ENCODE results near the gene DOCK11. TPM values are rescaled to one million over a fixed set of nuclear protein-coding genes. Genes with fewer than 3 reads are reported as not detected.

Gene DOCK11
- polyA plus RNA-seq, 4 donors, result 1.3 to 8.6 (median 4.0) TPM

GRCh38 chrX:118496763-118497079 lies 1.1 kb downstream of the DOCK11 start:
- no peak for DNase-seq
- Histone ChIP-seq H3K9me3 (ENCODE audit: control insufficient read depth in 2 of 2, insufficient read depth in 1 of 2, low read depth in 1 of 2, low read length in 1 of 2) (no peaks in the 10 kb centered on the region), H3K27ac (ENCODE audit: low read depth in 1 of 3, low read length in 2 of 3) (peak overlapping the region in 2 of 3 donors; percentile 34 to 83), H3K36me3 (ENCODE audit: control insufficient read depth in 3 of 3, insufficient read depth in 2 of 3, low read depth in 1 of 3, low read length in 3 of 3) (no peaks in the 10 kb centered on the region), H3K27me3 (ENCODE audit: control insufficient read depth in 3 of 3, insufficient read depth in 3 of 3, low read length in 3 of 3) (peaks cover 0 to 17% (median 0%) of the 10 kb centered on the region in 3 donors), H3K4me1 (ENCODE audit: control insufficient read depth in 3 of 3, insufficient read depth in 2 of 3, low read depth in 1 of 3, low read length in 2 of 3) (peaks cover 0 to 4% (median 0%) of the 10 kb centered on the region in 3 donors), H3K4me3 (ENCODE audit: low read depth in 1 of 3, low read length in 3 of 3) (peak overlapping the region; percentile 44 to 61 (median 60))
- WGBS, 3 donors, result 2 to 31% (median 8%) methylated on average over 13 of the region's 13 CpGs
- no peak for FAIRE-seq

GRCh38 chrX:118497180-118497818 lies 1.7 kb downstream of the DOCK11 start:
- Histone ChIP-seq H3K36me3 (ENCODE audit: control insufficient read depth in 3 of 3, insufficient read depth in 2 of 3, low read depth in 1 of 3, low read length in 3 of 3) (no peaks in the 10 kb centered on the region), H3K9me3 (ENCODE audit: control insufficient read depth in 2 of 2, insufficient read depth in 1 of 2, low read depth in 1 of 2, low read length in 1 of 2) (no peaks in the 10 kb centered on the region), H3K4me1 (ENCODE audit: control insufficient read depth in 3 of 3, insufficient read depth in 2 of 3, low read depth in 1 of 3, low read length in 2 of 3) (peaks cover 0 to 4% (median 0%) of the 10 kb centered on the region in 3 donors), H3K27ac (ENCODE audit: low read depth in 1 of 3, low read length in 2 of 3) (peak overlapping the region in 1 of 3 donors; percentile 83), H3K4me3 (ENCODE audit: low read depth in 1 of 3, low read length in 3 of 3) (peak overlapping the region in 2 of 3 donors; percentile 44 to 61), H3K27me3 (ENCODE audit: control insufficient read depth in 3 of 3, insufficient read depth in 3 of 3, low read length in 3 of 3) (peaks cover 0 to 17% (median 0%) of the 10 kb centered on the region in 3 donors)
- DNase-seq, result peak; percentile 2 to 16
- 30 to 41% (median 41%) methylated on average over 7 of the region's 7 CpGs for WGBS, 3 donors
- no peak for FAIRE-seq

- no peak overlapping the region for H3K27ac ChIP-seq (ENCODE audit: low read depth in 1 of 3, low read length in 2 of 3)
- no peak for DNase-seq
- no peaks in the 10 kb centered on the region for H3K36me3 ChIP-seq (ENCODE audit: control insufficient read depth in 3 of 3, insufficient read depth in 2 of 3, low read depth in 1 of 3, low read length in 3 of 3)
- H3K4me3 ChIP-seq (ENCODE audit: low read depth in 1 of 3, low read length in 3 of 3), result no peak overlapping the region
- peaks cover 0 to 17% (median 0%) of the 10 kb centered on the region in 3 donors for H3K27me3 ChIP-seq (ENCODE audit: control insufficient read depth in 3 of 3, insufficient read depth in 3 of 3, low read length in 3 of 3)
- H3K9me3 ChIP-seq (ENCODE audit: control insufficient read depth in 2 of 2, insufficient read depth in 1 of 2, low read depth in 1 of 2, low read length in 1 of 2), result no peaks in the 10 kb centered on the region
- no peak for FAIRE-seq
- peaks cover 0 to 4% (median 0%) of the 10 kb centered on the region in 3 donors for H3K4me1 ChIP-seq (ENCODE audit: control insufficient read depth in 3 of 3, insufficient read depth in 2 of 3, low read depth in 1 of 3, low read length in 2 of 3)
- 61 to 70% (median 62%) methylated on average over 3 of the region's 3 CpGs for WGBS, 3 donors
These were observed 2.7 kb downstream of the DOCK11 start for GRCh38 chrX:118498351-118498750.

- peaks cover 0 to 4% (median 0%) of the 10 kb centered on the region in 3 donors for H3K4me1 ChIP-seq (ENCODE audit: control insufficient read depth in 3 of 3, insufficient read depth in 2 of 3, low read depth in 1 of 3, low read length in 2 of 3)
- no peak overlapping the region for H3K27ac ChIP-seq (ENCODE audit: low read depth in 1 of 3, low read length in 2 of 3)
- no peak overlapping the region for H3K4me3 ChIP-seq (ENCODE audit: low read depth in 1 of 3, low read length in 3 of 3)
- H3K9me3 ChIP-seq (ENCODE audit: control insufficient read depth in 2 of 2, insufficient read depth in 1 of 2, low read depth in 1 of 2, low read length in 1 of 2), result no peaks in the 10 kb centered on the region
- no peaks in the 10 kb centered on the region for H3K36me3 ChIP-seq (ENCODE audit: control insufficient read depth in 3 of 3, insufficient read depth in 2 of 3, low read depth in 1 of 3, low read length in 3 of 3)
- peaks cover 0 to 17% (median 0%) of the 10 kb centered on the region in 3 donors for H3K27me3 ChIP-seq (ENCODE audit: control insufficient read depth in 3 of 3, insufficient read depth in 3 of 3, low read length in 3 of 3)
- DNase-seq, result no peak
- WGBS, 3 donors, result 64 to 75% (median 68%) methylated on average over 2 of the region's 2 CpGs
- no peak for FAIRE-seq
These were observed 3.1 kb downstream of the DOCK11 start for GRCh38 chrX:118498755-118499154.

- 74 to 92% (median 88%) methylated on average over 15 of the region's 15 CpGs for WGBS, 3 donors
- no peak overlapping the region for H3K4me3 ChIP-seq (ENCODE audit: low read depth in 1 of 3, low read length in 3 of 3)
- H3K27ac ChIP-seq (ENCODE audit: low read depth in 1 of 3, low read length in 2 of 3), result no peak overlapping the region
- FAIRE-seq, result no peak
- H3K36me3 ChIP-seq (ENCODE audit: control insufficient read depth in 3 of 3, insufficient read depth in 2 of 3, low read depth in 1 of 3, low read length in 3 of 3), result no peaks in the 10 kb centered on the region
- no peak for DNase-seq
- peaks cover 0 to 17% (median 0%) of the 10 kb centered on the region in 3 donors for H3K27me3 ChIP-seq (ENCODE audit: control insufficient read depth in 3 of 3, insufficient read depth in 3 of 3, low read length in 3 of 3)
- H3K9me3 ChIP-seq (ENCODE audit: control insufficient read depth in 2 of 2, insufficient read depth in 1 of 2, low read depth in 1 of 2, low read length in 1 of 2), result no peaks in the 10 kb centered on the region
- peaks cover 0 to 4% (median 0%) of the 10 kb centered on the region in 3 donors for H3K4me1 ChIP-seq (ENCODE audit: control insufficient read depth in 3 of 3, insufficient read depth in 2 of 3, low read depth in 1 of 3, low read length in 2 of 3)
These were observed 3.7 kb downstream of the DOCK11 start for GRCh38 chrX:118499295-118499694.

- Histone ChIP-seq H3K36me3 (ENCODE audit: control insufficient read depth in 3 of 3, insufficient read depth in 2 of 3, low read depth in 1 of 3, low read length in 3 of 3) (no peaks in the 10 kb centered on the region), H3K27ac (ENCODE audit: low read depth in 1 of 3, low read length in 2 of 3) (no peak overlapping the region), H3K27me3 (ENCODE audit: control insufficient read depth in 3 of 3, insufficient read depth in 3 of 3, low read length in 3 of 3) (peaks cover 0 to 9% (median 0%) of the 10 kb centered on the region in 3 donors), H3K9me3 (ENCODE audit: control insufficient read depth in 2 of 2, insufficient read depth in 1 of 2, low read depth in 1 of 2, low read length in 1 of 2) (no peaks in the 10 kb centered on the region), H3K4me1 (ENCODE audit: control insufficient read depth in 3 of 3, insufficient read depth in 2 of 3, low read depth in 1 of 3, low read length in 2 of 3) (no peaks in the 10 kb centered on the region), H3K4me3 (ENCODE audit: low read depth in 1 of 3, low read length in 3 of 3) (no peak overlapping the region)
- DNase-seq, result no peak
- WGBS, 3 donors, result 62 to 73% (median 64%) methylated on average over 6 of the region's 6 CpGs
- no peak for FAIRE-seq
These were observed 6.7 kb downstream of the DOCK11 start for GRCh38 chrX:118502161-118502789.

- no peak for FAIRE-seq
- Histone ChIP-seq H3K4me3 (ENCODE audit: low read depth in 1 of 3, low read length in 3 of 3) (no peak overlapping the region), H3K27me3 (ENCODE audit: control insufficient read depth in 3 of 3, insufficient read depth in 3 of 3, low read length in 3 of 3) (peaks cover 0 to 3% (median 0%) of the 10 kb centered on the region in 3 donors), H3K9me3 (ENCODE audit: control insufficient read depth in 2 of 2, insufficient read depth in 1 of 2, low read depth in 1 of 2, low read length in 1 of 2) (no peaks in the 10 kb centered on the region), H3K36me3 (ENCODE audit: control insufficient read depth in 3 of 3, insufficient read depth in 2 of 3, low read depth in 1 of 3, low read length in 3 of 3) (no peaks in the 10 kb centered on the region), H3K27ac (ENCODE audit: low read depth in 1 of 3, low read length in 2 of 3) (peak overlapping the region in 1 of 3 donors; percentile 31), H3K4me1 (ENCODE audit: control insufficient read depth in 3 of 3, insufficient read depth in 2 of 3, low read depth in 1 of 3, low read length in 2 of 3) (no peaks in the 10 kb centered on the region)
- DNase-seq, result no peak
- WGBS, 3 donors, result 62 to 76% (median 67%) methylated on average over 7 of the region's 7 CpGs
These were observed 7.8 kb downstream of the DOCK11 start for GRCh38 chrX:118503260-118504041.

GRCh38 chrX:118504581-118504980 lies 9.0 kb downstream of the DOCK11 start:
- H3K27ac ChIP-seq (ENCODE audit: low read depth in 1 of 3, low read length in 2 of 3), result no peak overlapping the region
- H3K4me1 ChIP-seq (ENCODE audit: control insufficient read depth in 3 of 3, insufficient read depth in 2 of 3, low read depth in 1 of 3, low read length in 2 of 3), result no peaks in the 10 kb centered on the region
- H3K36me3 ChIP-seq (ENCODE audit: control insufficient read depth in 3 of 3, insufficient read depth in 2 of 3, low read depth in 1 of 3, low read length in 3 of 3), result no peaks in the 10 kb centered on the region
- no peak for FAIRE-seq
- no peak overlapping the region for H3K4me3 ChIP-seq (ENCODE audit: low read depth in 1 of 3, low read length in 3 of 3)
- WGBS, 3 donors, result 84 to 87% (median 86%) methylated on average over 4 of the region's 4 CpGs
- H3K27me3 ChIP-seq (ENCODE audit: control insufficient read depth in 3 of 3, insufficient read depth in 3 of 3, low read length in 3 of 3), result no peaks in the 10 kb centered on the region
- DNase-seq, result no peak
- H3K9me3 ChIP-seq (ENCODE audit: control insufficient read depth in 2 of 2, insufficient read depth in 1 of 2, low read depth in 1 of 2, low read length in 1 of 2), result no peaks in the 10 kb centered on the region

All from small intestine (tissue), 7 donors.